ENCODE data around the gene TIGAR. TPM values are rescaled to one million over a fixed set of nuclear protein-coding genes. Genes with fewer than 3 reads are reported as not detected.
A peak's percentile ranks its signal among the peaks of the same experiment; 100 is the strongest.

Gene TIGAR
- total RNA-seq, 4 donors from 2014 or later: 1.7 to 8.0 (median 3.0) TPM

GRCh38 chr12:4281173-4281654 is 39.8 kb upstream of the TIGAR start:
- H3K9me3 ChIP-seq: no peaks in the 10 kb centered on the region
- peak overlapping the region; percentile 26 to 96 (median 65) for H3K27ac ChIP-seq
- peaks cover 0 to 82% (median 9%) of the 10 kb centered on the region in 4 donors for H3K4me1 ChIP-seq
- DNase-seq: peak in 2 of 3 donors; percentile 57 to 79
- peak overlapping the region in 1 of 4 donors; percentile 3 for H3K4me3 ChIP-seq
- TF ChIP-seq CTCF (IDR thresholded peaks at IDR 0.05) (no peak), POLR2A (IDR thresholded peaks at IDR 0.05) (no peak)
- H3K27me3 ChIP-seq: no peaks in the 10 kb centered on the region
- H3K36me3 ChIP-seq: peaks cover 0 to 62% (median 0%) of the 10 kb centered on the region in 3 donors

GRCh38 chr12:4282103-4282891 is 38.7 kb upstream of the TIGAR start:
- Histone ChIP-seq H3K4me3 (no peak overlapping the region), H3K27ac (no peak overlapping the region), H3K36me3 (peaks cover 0 to 70% (median 0%) of the 10 kb centered on the region in 3 donors), H3K27me3 (no peaks in the 10 kb centered on the region), H3K4me1 (peaks cover 0 to 82% (median 12%) of the 10 kb centered on the region in 4 donors), H3K9me3 (no peaks in the 10 kb centered on the region)
- no peak for TF ChIP-seq CTCF (IDR thresholded peaks at IDR 0.05)
- TF ChIP-seq POLR2A (IDR thresholded peaks at IDR 0.05): no peak
- no peak for DNase-seq

GRCh38 chr12:4282892-4283511 is 38.0 kb upstream of the TIGAR start:
- H3K9me3 ChIP-seq: no peaks in the 10 kb centered on the region
- no peak overlapping the region for H3K4me3 ChIP-seq
- peaks cover 0 to 82% (median 14%) of the 10 kb centered on the region in 4 donors for H3K4me1 ChIP-seq
- peak overlapping the region in 1 of 4 donors; percentile 45 for H3K27ac ChIP-seq
- H3K27me3 ChIP-seq: no peaks in the 10 kb centered on the region
- H3K36me3 ChIP-seq: peaks cover 0 to 70% (median 0%) of the 10 kb centered on the region in 3 donors
- no peak for DNase-seq
- TF ChIP-seq POLR2A (IDR thresholded peaks at IDR 0.05): no peak
- TF ChIP-seq CTCF (IDR thresholded peaks at IDR 0.05): peak in 1 of 6 experiments; percentile 13

GRCh38 chr12:4283512-4284255 is 37.3 kb upstream of the TIGAR start:
- Histone ChIP-seq H3K4me1 (peaks cover 0 to 82% (median 14%) of the 10 kb centered on the region in 4 donors), H3K27me3 (no peaks in the 10 kb centered on the region), H3K36me3 (peaks cover 0 to 74% (median 0%) of the 10 kb centered on the region in 3 donors)

GRCh38 chr12:4284306-4284705 is 36.7 kb upstream of the TIGAR start:
- Histone ChIP-seq H3K9me3 (no peaks in the 10 kb centered on the region), H3K27me3 (no peaks in the 10 kb centered on the region), H3K4me3 (no peak overlapping the region), H3K27ac (no peak overlapping the region), H3K36me3 (peaks cover 0 to 80% (median 0%) of the 10 kb centered on the region in 3 donors), H3K4me1 (peaks cover 0 to 82% (median 14%) of the 10 kb centered on the region in 4 donors)
- TF ChIP-seq CTCF (IDR thresholded peaks at IDR 0.05) (no peak), POLR2A (IDR thresholded peaks at IDR 0.05) (no peak)
- no peak for DNase-seq

More at GRCh38 chr12:4283512-4284255, 37.3 kb upstream of the TIGAR start:
- no peak overlapping the region for H3K4me3 ChIP-seq
- peak overlapping the region in 1 of 4 donors; percentile 45 for H3K27ac ChIP-seq
- DNase-seq: no peak
- TF ChIP-seq POLR2A (IDR thresholded peaks at IDR 0.05): no peak
- H3K9me3 ChIP-seq: no peaks in the 10 kb centered on the region
